AG04450 (cell line): ENCODE results near the gene CCNY. TPM values are rescaled to one million over a fixed set of nuclear protein-coding genes. Genes with fewer than 3 reads are reported as not detected.

ENCODE experiments used
- CTCF ChIA-PET: fragments of 300-600, 350-600 bp; formaldehyde crosslinking; extraction: SDS; loops from one replicate; lab custom pipeline; 2022; ENCODE audit warnings: antibody characterized with exemption, inconsistent platforms; lab: Charles Lee
- POLR2A ChIA-PET: fragments of 350-600 bp; formaldehyde crosslinking; extraction: SDS; loops from one replicate; lab custom pipeline; 2021; ENCODE audit warnings: antibody characterized with exemption, inconsistent platforms; lab: Yijun Ruan, JAX
- DNase-seq: peaks from one replicate; pipeline ENCODE4 v3.0.0-alpha.2; 2011; ENCODE audit warnings: low read depth, low spot score
- H3K27ac ChIP-seq: one replicate; pipeline ENCODE4 v1.5.1; 2012; ENCODE audit warnings: low read depth, low read length, control low read depth
- H3K27me3 ChIP-seq: one replicate; pipeline ENCODE4 v1.6.0; 2012; ENCODE audit warnings: low read length; ENCODE audit not compliant: control insufficient read depth, insufficient read depth
- H3K4me3 ChIP-seq: 2 replicates; pipeline ENCODE4 v1.5.1; 2011; ENCODE audit warnings: mild to moderate bottlenecking, low read depth, low read length, control low read depth
- H3K9me3 ChIP-seq: 2 replicates; pipeline ENCODE4 v1.5.1; 2012; ENCODE audit warnings: low read length; ENCODE audit not compliant: control insufficient read depth, insufficient read depth
- polyA plus RNA-seq: library from polyadenylated mRNA; depleted of rRNA; stranded (reverse); fragments of >200 nt; gene quantifications from 2 replicates; pipeline ENCODE4 v1.2.3, GENCODE V29; 2011
- TF ChIP-seq, protein P1 (sequence below): IDR thresholded peaks from 2 replicates; pipeline ENCODE4 v1.5.1; 2011; ENCODE audit warnings: low read depth, low read length, control low read depth, inconsistent platforms

CCNY gene
- polyA plus RNA-seq, 1 experiment: 90.2 TPM

DNA sequence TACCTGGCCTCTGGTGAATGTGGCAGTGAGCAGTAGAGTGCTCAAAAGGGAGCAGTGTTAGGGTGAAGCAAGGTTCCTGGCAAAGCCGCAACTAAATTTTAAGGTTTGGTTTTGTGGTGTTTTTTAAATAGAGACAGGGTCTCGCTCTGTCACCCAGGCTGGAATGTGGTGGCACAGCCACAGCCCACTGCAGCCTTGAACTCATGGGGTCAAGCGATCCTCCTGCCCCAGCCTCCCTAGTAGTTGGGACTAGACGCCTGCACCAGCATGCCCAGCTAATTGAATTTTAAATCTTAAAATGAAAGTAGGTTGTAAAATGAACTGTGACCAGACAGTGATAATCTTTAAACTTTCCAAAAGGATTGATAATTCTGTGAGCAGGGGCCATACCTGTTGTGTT, 130.4 kb downstream of the CCNY start:
- Histone ChIP-seq H3K4me3 (no peak overlapping the region), H3K27me3 (no peaks in the 10 kb centered on the region), H3K9me3 (no peaks in the 10 kb centered on the region), H3K27ac (no peak overlapping the region)
- ChIA-PET CTCF (no interaction called here), POLR2A (no interaction called here)
- TF ChIP-seq, protein P1, sequence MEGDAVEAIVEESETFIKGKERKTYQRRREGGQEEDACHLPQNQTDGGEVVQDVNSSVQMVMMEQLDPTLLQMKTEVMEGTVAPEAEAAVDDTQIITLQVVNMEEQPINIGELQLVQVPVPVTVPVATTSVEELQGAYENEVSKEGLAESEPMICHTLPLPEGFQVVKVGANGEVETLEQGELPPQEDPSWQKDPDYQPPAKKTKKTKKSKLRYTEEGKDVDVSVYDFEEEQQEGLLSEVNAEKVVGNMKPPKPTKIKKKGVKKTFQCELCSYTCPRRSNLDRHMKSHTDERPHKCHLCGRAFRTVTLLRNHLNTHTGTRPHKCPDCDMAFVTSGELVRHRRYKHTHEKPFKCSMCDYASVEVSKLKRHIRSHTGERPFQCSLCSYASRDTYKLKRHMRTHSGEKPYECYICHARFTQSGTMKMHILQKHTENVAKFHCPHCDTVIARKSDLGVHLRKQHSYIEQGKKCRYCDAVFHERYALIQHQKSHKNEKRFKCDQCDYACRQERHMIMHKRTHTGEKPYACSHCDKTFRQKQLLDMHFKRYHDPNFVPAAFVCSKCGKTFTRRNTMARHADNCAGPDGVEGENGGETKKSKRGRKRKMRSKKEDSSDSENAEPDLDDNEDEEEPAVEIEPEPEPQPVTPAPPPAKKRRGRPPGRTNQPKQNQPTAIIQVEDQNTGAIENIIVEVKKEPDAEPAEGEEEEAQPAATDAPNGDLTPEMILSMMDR: no peak
- no peak for DNase-seq

DNA sequence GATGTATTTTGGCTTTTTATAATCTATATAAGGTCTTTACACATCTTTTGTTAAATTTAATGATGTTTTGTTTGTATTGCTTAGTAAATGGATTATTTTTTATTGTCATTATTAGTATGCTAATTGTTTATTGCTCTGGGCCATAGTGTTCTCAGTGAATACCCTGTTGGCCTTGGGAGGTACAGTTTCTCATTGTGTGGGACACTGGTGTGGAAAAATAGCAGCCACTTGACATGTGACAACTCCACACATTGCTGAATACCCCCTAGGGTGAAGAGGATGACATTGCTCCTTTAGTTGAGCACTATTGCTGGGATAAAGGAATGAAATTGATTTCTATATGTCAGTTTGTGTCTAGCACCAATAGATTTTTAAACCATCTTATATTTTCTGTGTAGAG, 130.9 kb downstream of the CCNY start:
- ChIA-PET POLR2A (no interaction called here), CTCF (no interaction called here)
- TF ChIP-seq, protein P1: no peak
- no peak for DNase-seq
- no peak overlapping the region for H3K4me3 ChIP-seq
- H3K9me3 ChIP-seq: no peaks in the 10 kb centered on the region
- H3K27me3 ChIP-seq: no peaks in the 10 kb centered on the region
- no peak overlapping the region for H3K27ac ChIP-seq

DNA sequence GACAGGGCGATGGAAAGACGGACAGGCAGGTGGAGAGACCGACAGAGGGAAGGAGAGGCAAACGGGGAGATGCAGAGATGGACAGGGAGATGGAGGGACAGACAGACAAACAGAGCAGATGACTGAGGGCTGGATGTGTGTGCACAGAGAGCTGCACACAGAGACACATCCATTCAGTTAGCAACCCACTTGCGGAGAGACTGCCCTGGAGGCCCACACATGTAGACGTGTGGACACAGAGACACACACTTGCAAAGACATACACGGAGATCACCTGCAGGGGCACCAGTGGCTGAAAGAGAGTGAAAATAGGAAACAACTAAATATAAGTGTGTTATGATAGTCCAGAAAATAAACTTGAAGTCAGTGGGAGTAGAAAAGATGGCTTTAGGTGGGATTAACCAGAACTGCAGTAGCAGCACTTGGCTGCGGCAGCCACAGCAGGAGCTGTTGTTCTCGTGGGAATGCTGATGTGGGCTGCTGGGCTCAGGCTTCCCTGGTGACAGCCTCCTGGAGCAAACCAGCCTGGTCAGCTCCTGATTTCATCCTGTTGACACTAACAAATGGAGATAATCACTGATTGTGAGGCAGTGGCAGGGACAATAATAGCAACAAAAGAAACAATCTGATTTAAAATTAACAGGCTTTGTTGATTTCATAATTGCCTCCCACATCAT, 134.1 kb downstream of the CCNY start:
- CTCF ChIA-PET: no interaction called here
- POLR2A ChIA-PET: no interaction called here
- no peak overlapping the region for H3K4me3 ChIP-seq
- H3K9me3 ChIP-seq: no peaks in the 10 kb centered on the region; the same call in 1 of the 2 replicates
- H3K27ac ChIP-seq: peak overlapping the region; percentile 21
- TF ChIP-seq, protein P1: no peak
- DNase-seq: no peak
- H3K27me3 ChIP-seq: no peaks in the 10 kb centered on the region

- DNase-seq: no peak
- TF ChIP-seq, protein P1: no peak
- Histone ChIP-seq H3K4me3 (no peak overlapping the region), H3K27me3 (no peaks in the 10 kb centered on the region), H3K9me3 (no peaks in the 10 kb centered on the region; the same call in 1 of the 2 replicates), H3K27ac (no peak overlapping the region)
- CTCF ChIA-PET: no interaction called here
- POLR2A ChIA-PET: no interaction called here
These were observed 134.6 kb downstream of the CCNY start for GRCh38 chr10:35470925-35471315.

- ChIA-PET POLR2A (no interaction called here), CTCF (no interaction called here)
- Histone ChIP-seq H3K27me3 (no peaks in the 10 kb centered on the region), H3K27ac (no peak overlapping the region), H3K9me3 (no peaks in the 10 kb centered on the region; the same call in 1 of the 2 replicates), H3K4me3 (no peak overlapping the region)
- DNase-seq: no peak
- TF ChIP-seq, protein P1: no peak
These were observed 135.1 kb downstream of the CCNY start for GRCh38 chr10:35471435-35471834.
